Measurements from ENCODE around the gene NAA16. TPM values are rescaled to one million over a fixed set of nuclear protein-coding genes. Genes with fewer than 3 reads are reported as not detected.
A peak's percentile ranks its signal among the peaks of the same experiment; 100 is the strongest.

NAA16 gene
- polyA plus RNA-seq, 4 donors: 5.1 to 20.8 (median 6.4) TPM

DNA sequence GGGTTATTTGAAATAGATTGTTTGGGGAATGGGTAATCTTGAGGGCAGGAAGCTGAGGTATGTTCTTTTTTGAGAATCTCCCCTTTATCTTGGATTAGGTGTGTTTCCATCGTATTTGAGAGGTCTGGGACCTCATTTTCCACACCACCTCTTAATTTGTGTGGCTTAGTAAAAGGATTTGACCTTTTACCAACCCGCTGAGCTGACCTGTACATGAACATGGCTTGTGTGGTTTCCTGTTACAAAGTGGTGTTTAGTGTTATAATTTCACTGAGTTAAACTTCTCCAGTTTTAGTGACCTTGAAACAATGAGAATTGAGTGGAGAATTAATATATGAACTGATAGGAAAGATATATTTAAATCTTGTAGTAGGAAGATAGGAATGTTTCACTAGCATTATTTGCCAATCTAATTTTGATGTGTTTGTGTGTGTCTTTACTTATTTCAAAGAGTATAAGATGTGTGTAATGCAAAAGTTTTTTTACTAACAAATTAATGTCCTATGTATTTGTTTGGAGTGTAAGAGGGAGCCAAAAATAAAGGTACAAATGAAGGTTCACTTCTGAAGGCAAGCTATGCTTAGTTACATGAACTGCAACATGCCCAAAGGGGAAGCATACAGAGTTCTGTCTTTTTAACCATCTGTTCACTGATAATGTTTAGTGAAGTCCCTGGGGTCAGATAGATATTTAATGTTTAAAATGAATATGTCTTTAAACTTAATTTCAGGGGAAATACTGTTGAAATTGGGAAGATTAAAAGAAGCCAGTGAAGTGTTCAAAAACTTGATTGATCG, 17.1 kb downstream of the NAA16 start:
- no peak for FAIRE-seq

DNA sequence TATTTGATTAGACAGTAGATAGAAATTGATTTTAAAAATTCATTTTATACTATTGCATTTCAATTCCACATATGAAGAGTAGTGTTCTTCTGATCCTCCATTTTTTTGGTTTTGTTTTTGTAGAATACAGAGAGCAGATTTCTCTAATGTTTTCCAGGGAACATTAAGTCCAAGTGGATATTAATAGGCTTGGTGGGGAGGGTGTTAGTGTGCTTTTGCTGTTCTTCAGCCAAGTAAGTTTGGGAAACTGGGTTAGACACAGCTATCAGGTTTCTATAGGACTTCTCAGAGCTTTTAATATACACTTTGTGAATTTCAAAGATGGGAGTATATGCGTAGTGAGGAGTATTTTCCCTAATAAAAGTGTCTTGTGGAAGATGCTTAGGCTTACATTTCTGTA, 21.8 kb downstream of the NAA16 start:
- H3K9me3 ChIP-seq (ENCODE audit: control insufficient read depth in 2 of 2, insufficient read depth in 1 of 2, low read depth in 1 of 2, low read length in 1 of 2): no peaks in the 10 kb centered on the region
- DNase-seq (no peak), FAIRE-seq (no peak)
- WGBS, 3 donors: 92 to 96% (median 96%) methylated on average over 1 of the region's 1 CpG
- H3K4me3 ChIP-seq (ENCODE audit: low read depth in 1 of 3, low read length in 3 of 3): no peak overlapping the region
- peaks cover 0 to 3% (median 0%) of the 10 kb centered on the region in 3 donors for H3K36me3 ChIP-seq (ENCODE audit: control insufficient read depth in 3 of 3, insufficient read depth in 2 of 3, low read depth in 1 of 3, low read length in 3 of 3)
- no peaks in the 10 kb centered on the region for H3K4me1 ChIP-seq (ENCODE audit: control insufficient read depth in 3 of 3, insufficient read depth in 2 of 3, low read depth in 1 of 3, low read length in 2 of 3)
- H3K27ac ChIP-seq (ENCODE audit: low read depth in 1 of 3, low read length in 2 of 3): no peak overlapping the region
- no peaks in the 10 kb centered on the region for H3K27me3 ChIP-seq (ENCODE audit: control insufficient read depth in 3 of 3, insufficient read depth in 3 of 3, low read length in 3 of 3)

More for the DNA sequence above, 17.1 kb downstream of the NAA16 start:
- Histone ChIP-seq H3K36me3 (ENCODE audit: control insufficient read depth in 3 of 3, insufficient read depth in 2 of 3, low read depth in 1 of 3, low read length in 3 of 3) (peaks cover 2 to 15% (median 5%) of the 10 kb centered on the region in 3 donors), H3K9me3 (ENCODE audit: control insufficient read depth in 2 of 2, insufficient read depth in 1 of 2, low read depth in 1 of 2, low read length in 1 of 2) (no peaks in the 10 kb centered on the region), H3K4me3 (ENCODE audit: low read depth in 1 of 3, low read length in 3 of 3) (no peak overlapping the region), H3K27me3 (ENCODE audit: control insufficient read depth in 3 of 3, insufficient read depth in 3 of 3, low read length in 3 of 3) (no peaks in the 10 kb centered on the region), H3K27ac (ENCODE audit: low read depth in 1 of 3, low read length in 2 of 3) (no peak overlapping the region), H3K4me1 (ENCODE audit: control insufficient read depth in 3 of 3, insufficient read depth in 2 of 3, low read depth in 1 of 3, low read length in 2 of 3) (no peaks in the 10 kb centered on the region)
- no peak for DNase-seq
- WGBS, 3 donors: 70 to 87% (median 71%) methylated on average over 3 of the region's 3 CpGs

DNA sequence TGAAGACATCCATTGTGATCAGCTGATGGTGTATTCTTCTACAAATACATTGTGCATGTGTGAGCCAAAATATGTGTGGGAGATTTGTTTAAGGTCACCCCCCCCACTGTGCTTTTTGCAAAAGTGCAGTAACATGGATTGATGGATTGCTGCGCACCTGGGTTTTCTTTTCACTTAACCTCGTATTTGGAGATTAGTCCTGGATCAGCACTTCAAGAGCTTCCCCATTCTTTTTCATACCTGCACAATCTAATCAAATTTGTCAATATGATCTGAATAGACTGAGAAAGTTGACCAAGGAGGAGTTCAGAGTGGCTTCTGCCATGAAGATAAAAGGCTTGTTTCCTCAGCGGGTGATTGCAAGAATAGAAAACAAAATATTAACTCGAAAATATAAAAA, 23.7 kb downstream of the NAA16 start:
- Histone ChIP-seq H3K4me3 (ENCODE audit: low read depth in 1 of 3, low read length in 3 of 3) (no peak overlapping the region), H3K36me3 (ENCODE audit: control insufficient read depth in 3 of 3, insufficient read depth in 2 of 3, low read depth in 1 of 3, low read length in 3 of 3) (peaks cover 0 to 8% (median 1%) of the 10 kb centered on the region in 3 donors), H3K9me3 (ENCODE audit: control insufficient read depth in 2 of 2, insufficient read depth in 1 of 2, low read depth in 1 of 2, low read length in 1 of 2) (no peaks in the 10 kb centered on the region), H3K27ac (ENCODE audit: low read depth in 1 of 3, low read length in 2 of 3) (no peak overlapping the region), H3K4me1 (ENCODE audit: control insufficient read depth in 3 of 3, insufficient read depth in 2 of 3, low read depth in 1 of 3, low read length in 2 of 3) (no peaks in the 10 kb centered on the region), H3K27me3 (ENCODE audit: control insufficient read depth in 3 of 3, insufficient read depth in 3 of 3, low read length in 3 of 3) (no peaks in the 10 kb centered on the region)
- 75 to 86% (median 84%) methylated on average over 4 of the region's 4 CpGs for WGBS, 3 donors
- DNase-seq (no peak), FAIRE-seq (no peak)

DNA sequence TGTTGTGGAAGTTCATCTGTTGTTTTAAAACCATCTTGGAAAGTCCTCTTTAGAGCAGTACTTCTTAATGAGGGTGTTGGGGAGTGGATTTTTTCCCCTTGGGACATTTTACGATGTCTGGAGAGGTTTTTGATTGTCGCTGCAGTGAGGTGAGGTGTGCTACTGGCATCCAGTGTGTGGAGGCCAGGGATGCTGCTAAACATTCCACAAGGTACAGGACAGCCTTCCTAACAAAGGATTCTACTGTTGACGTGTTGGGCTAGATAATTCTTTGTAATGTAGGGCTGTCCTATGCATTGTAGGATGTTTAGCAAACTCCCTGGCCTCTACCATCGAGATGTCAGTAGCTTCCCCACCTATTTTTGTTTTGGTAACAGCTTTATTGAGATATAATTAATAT, 33.3 kb downstream of the NAA16 start:
- DNase-seq: no peak
- WGBS, 3 donors: 96 to 98% (median 96%) methylated on average over 4 of the region's 4 CpGs
- H3K4me1 ChIP-seq (ENCODE audit: control insufficient read depth in 3 of 3, insufficient read depth in 2 of 3, low read depth in 1 of 3, low read length in 2 of 3): peaks cover 0 to 3% (median 0%) of the 10 kb centered on the region in 3 donors
- no peaks in the 10 kb centered on the region for H3K9me3 ChIP-seq (ENCODE audit: control insufficient read depth in 2 of 2, insufficient read depth in 1 of 2, low read depth in 1 of 2, low read length in 1 of 2)
- no peak overlapping the region for H3K4me3 ChIP-seq (ENCODE audit: low read depth in 1 of 3, low read length in 3 of 3)
- no peak overlapping the region for H3K27ac ChIP-seq (ENCODE audit: low read depth in 1 of 3, low read length in 2 of 3)
- H3K36me3 ChIP-seq (ENCODE audit: control insufficient read depth in 3 of 3, insufficient read depth in 2 of 3, low read depth in 1 of 3, low read length in 3 of 3): peaks cover 2 to 34% (median 6%) of the 10 kb centered on the region in 3 donors
- H3K27me3 ChIP-seq (ENCODE audit: control insufficient read depth in 3 of 3, insufficient read depth in 3 of 3, low read length in 3 of 3): no peaks in the 10 kb centered on the region
- no peak for FAIRE-seq

DNA sequence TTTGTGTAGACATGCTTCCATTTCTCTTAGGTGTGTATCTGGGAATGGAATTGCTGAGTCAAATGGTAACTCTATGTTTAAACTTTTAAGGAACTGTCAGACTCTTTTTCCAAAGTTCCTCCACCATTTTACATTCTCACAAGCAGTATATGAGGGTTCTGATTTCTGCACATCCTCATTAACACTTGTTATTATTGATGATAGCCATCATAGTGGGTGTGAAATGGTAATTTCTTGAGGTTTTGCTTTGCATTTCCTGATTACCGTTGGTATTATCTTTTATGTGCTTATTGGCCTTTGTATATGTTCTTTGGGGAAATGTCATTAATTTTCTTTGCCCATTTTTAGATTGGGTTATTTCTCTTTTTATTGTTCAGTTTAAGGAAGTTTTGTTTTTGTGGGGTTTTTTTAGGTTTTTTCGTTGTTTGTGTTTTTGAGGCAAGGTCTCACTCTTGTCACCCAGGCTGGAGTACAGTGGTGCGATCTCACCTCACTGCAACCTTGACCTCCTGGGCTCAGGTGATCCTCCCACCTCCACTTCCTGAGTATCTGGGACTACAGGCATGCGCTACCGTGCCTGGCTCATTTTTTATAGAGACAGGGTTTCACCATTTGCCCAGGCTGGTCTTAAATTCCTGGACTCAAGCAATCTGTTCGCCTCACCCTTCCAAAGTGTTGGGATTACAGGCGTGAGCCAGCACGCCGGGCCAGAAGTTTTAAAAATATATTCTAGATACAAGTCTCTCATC, 34.3 kb downstream of the NAA16 start:
- no peak overlapping the region for H3K4me3 ChIP-seq (ENCODE audit: low read depth in 1 of 3, low read length in 3 of 3)
- DNase-seq (no peak), FAIRE-seq (no peak)
- no peak overlapping the region for H3K27ac ChIP-seq (ENCODE audit: low read depth in 1 of 3, low read length in 2 of 3)
- 61 to 78% (median 70%) methylated on average over 9 of the region's 9 CpGs for WGBS, 3 donors
- H3K36me3 ChIP-seq (ENCODE audit: control insufficient read depth in 3 of 3, insufficient read depth in 2 of 3, low read depth in 1 of 3, low read length in 3 of 3): peaks cover 2 to 41% (median 6%) of the 10 kb centered on the region in 3 donors
- H3K4me1 ChIP-seq (ENCODE audit: control insufficient read depth in 3 of 3, insufficient read depth in 2 of 3, low read depth in 1 of 3, low read length in 2 of 3): peaks cover 0 to 3% (median 0%) of the 10 kb centered on the region in 3 donors
- H3K9me3 ChIP-seq (ENCODE audit: control insufficient read depth in 2 of 2, insufficient read depth in 1 of 2, low read depth in 1 of 2, low read length in 1 of 2): no peaks in the 10 kb centered on the region
- H3K27me3 ChIP-seq (ENCODE audit: control insufficient read depth in 3 of 3, insufficient read depth in 3 of 3, low read length in 3 of 3): no peaks in the 10 kb centered on the region

DNA sequence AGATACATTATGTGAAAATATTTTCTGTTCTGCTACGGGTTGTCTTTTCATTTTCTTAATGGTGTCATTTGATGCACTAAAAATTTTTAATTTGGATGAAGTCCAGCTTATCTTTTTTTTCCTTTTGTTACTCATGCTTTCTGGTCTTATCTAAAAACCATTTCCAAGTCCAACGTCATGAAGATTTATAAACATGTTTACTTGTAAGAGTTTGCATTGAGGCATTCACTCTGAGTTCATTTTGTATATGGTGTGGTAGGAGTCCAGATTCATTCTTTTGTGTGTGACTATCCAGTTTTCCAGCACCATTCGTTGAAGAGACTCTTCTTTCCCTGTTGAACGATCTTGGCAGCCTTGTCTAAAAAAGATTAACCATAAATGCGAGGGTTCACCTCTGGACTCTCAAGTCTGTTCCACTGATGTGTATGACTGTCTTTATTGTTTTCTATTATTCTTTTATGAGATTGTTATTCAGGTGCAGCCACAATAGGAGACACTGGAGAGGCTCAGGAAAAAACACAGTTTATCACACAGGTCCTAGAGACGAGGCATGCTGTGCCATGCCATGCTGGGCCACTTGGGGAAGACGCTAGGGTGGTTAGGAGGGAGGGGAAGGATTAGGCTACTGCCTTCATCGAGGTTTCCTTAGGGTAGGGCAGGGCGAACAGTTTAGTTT, 35.0 kb downstream of the NAA16 start:
- Histone ChIP-seq H3K4me3 (ENCODE audit: low read depth in 1 of 3, low read length in 3 of 3) (no peak overlapping the region), H3K27ac (ENCODE audit: low read depth in 1 of 3, low read length in 2 of 3) (no peak overlapping the region), H3K9me3 (ENCODE audit: control insufficient read depth in 2 of 2, insufficient read depth in 1 of 2, low read depth in 1 of 2, low read length in 1 of 2) (no peaks in the 10 kb centered on the region), H3K36me3 (ENCODE audit: control insufficient read depth in 3 of 3, insufficient read depth in 2 of 3, low read depth in 1 of 3, low read length in 3 of 3) (peaks cover 2 to 42% (median 6%) of the 10 kb centered on the region in 3 donors), H3K27me3 (ENCODE audit: control insufficient read depth in 3 of 3, insufficient read depth in 3 of 3, low read length in 3 of 3) (no peaks in the 10 kb centered on the region), H3K4me1 (ENCODE audit: control insufficient read depth in 3 of 3, insufficient read depth in 2 of 3, low read depth in 1 of 3, low read length in 2 of 3) (peaks cover 0 to 3% (median 0%) of the 10 kb centered on the region in 3 donors)
- FAIRE-seq (no peak), DNase-seq (peak in 1 of 2 donors; percentile 29)
- WGBS, 3 donors: 41 to 74% (median 52%) methylated on average over 9 of the region's 9 CpGs

DNA sequence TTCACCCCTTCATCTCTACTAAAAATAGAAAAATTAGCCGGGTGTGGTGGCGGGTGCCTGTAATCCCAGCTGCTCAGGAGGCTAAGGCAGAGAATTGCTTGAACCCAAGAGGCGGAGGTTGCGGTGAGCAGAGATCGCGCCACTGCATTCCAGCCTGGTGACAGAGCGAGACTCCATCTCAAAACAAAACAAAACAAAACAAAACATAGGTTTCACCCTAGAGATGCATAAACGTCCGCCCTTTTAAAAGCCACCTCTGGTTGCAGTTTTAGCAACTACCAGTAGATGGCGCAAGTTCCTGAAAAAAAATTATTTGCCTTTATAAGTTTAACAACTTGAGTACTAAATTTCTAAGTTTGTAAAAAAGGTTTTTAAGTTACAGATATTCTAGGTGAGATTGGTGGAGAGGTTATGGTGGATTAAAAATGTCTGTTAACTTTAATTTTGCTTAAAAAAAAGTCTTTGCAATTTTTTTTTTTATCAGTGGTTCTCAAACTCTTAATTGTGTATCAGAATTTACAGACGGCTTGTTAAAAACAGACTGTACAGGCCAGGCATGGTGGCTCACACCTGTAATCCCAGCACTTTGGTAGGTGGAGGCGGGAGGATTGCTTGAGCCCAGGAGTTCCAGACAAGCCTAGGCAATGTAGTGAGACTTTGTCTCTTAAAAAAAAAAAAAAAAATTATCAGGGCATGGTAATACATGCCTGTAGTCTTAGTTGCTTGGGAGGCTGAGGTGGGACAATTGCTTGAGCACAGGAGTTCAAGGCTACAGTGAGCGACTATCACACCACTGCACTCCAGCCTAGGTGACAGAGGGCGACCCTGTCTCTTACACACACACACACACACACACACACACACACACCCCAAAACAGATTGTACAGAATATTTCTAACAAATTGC, 42.1 kb downstream of the NAA16 start:
- H3K4me3 ChIP-seq (ENCODE audit: low read depth in 1 of 3, low read length in 3 of 3): no peak overlapping the region
- 38 to 58% (median 43%) methylated on average over 14 of the region's 14 CpGs for WGBS, 3 donors
- DNase-seq (peak; percentile 51 to 65), FAIRE-seq (peak; percentile 74)
- H3K9me3 ChIP-seq (ENCODE audit: control insufficient read depth in 2 of 2, insufficient read depth in 1 of 2, low read depth in 1 of 2, low read length in 1 of 2): no peaks in the 10 kb centered on the region
- H3K36me3 ChIP-seq (ENCODE audit: control insufficient read depth in 3 of 3, insufficient read depth in 2 of 3, low read depth in 1 of 3, low read length in 3 of 3): peaks cover 0 to 24% (median 0%) of the 10 kb centered on the region in 3 donors
- H3K27me3 ChIP-seq (ENCODE audit: control insufficient read depth in 3 of 3, insufficient read depth in 3 of 3, low read length in 3 of 3): no peaks in the 10 kb centered on the region
- no peak overlapping the region for H3K27ac ChIP-seq (ENCODE audit: low read depth in 1 of 3, low read length in 2 of 3)
- no peaks in the 10 kb centered on the region for H3K4me1 ChIP-seq (ENCODE audit: control insufficient read depth in 3 of 3, insufficient read depth in 2 of 3, low read depth in 1 of 3, low read length in 2 of 3)

All from small intestine (tissue), 7 donors.